CD14-positive monocyte (primary cell): ENCODE results near the gene CD151. TPM values are rescaled to one million over a fixed set of nuclear protein-coding genes. Genes with fewer than 3 reads are reported as not detected.
A peak's percentile ranks its signal among the peaks of the same experiment; 100 is the strongest.

Experiments used
- DNase-seq, 3 donors: peaks; one replicate each; pipeline ENCODE4 v3.0.0-alpha.2; 2011 to 2022
- H2AFZ ChIP-seq: 2 replicates; pipeline ENCODE4 v1.6.0; 2012; ENCODE audit warnings: mild to moderate bottlenecking, low read depth, low read length, inconsistent platforms; ENCODE audit not compliant: insufficient read depth, poor library complexity, severe bottlenecking
- H3K27ac ChIP-seq, 2 donors: 1 replicate in 1 of 2; 2 replicates in 1 of 2; pipeline ENCODE4 v1.5.1; 2012 to 2013; ENCODE audit warnings: low read length in 2 of 2, control low read depth in 1 of 2, inconsistent platforms in 1 of 2, low read depth in 1 of 2, mild to moderate bottlenecking in 1 of 2
- H3K27me3 ChIP-seq, 2 donors: one replicate each; pipeline versions ENCODE4 v1.6.0 to v1.6.1; 2011 to 2013; ENCODE audit warnings: low read length in 2 of 2; ENCODE audit not compliant: control insufficient read depth in 2 of 2, insufficient read depth in 2 of 2
- H3K36me3 ChIP-seq, 2 donors: replicated peaks in 1 of 2; 1 replicate in 1 of 2; 2 replicates in 1 of 2; pipeline versions ENCODE4 v1.5.1 to v1.6.1; 2012 to 2013; ENCODE audit warnings: low read length in 2 of 2, control low read depth in 1 of 2, inconsistent platforms in 1 of 2, mild to moderate bottlenecking in 1 of 2; ENCODE audit not compliant: insufficient read depth in 2 of 2, control insufficient read depth in 1 of 2
- H3K4me1 ChIP-seq, 2 donors: 1 replicate in 1 of 2; 2 replicates in 1 of 2; pipeline versions ENCODE4 v1.5.1 to v1.6.1; 2012 to 2013; ENCODE audit warnings: low read length in 2 of 2, control low read depth in 1 of 2, inconsistent platforms in 1 of 2, mild to moderate bottlenecking in 1 of 2, moderate library complexity in 1 of 2; ENCODE audit not compliant: insufficient read depth in 2 of 2, control insufficient read depth in 1 of 2
- H3K4me2 ChIP-seq: replicated peaks from 2 replicates; pipeline ENCODE3; 2012; ENCODE audit warnings: low read length, moderate library complexity, mild to moderate bottlenecking; ENCODE audit not compliant: poor library complexity, severe bottlenecking; ENCODE audit errors: extremely low read depth
- H3K4me3 ChIP-seq, 3 experiments: fragments of 200-600 bp in 1 of 3; sonication (generic) in 1 of 3; replicated peaks in 1 of 3; 1 replicate in 2 of 3; 2 replicates in 1 of 3; pipeline ENCODE4 v1.5.1; 2011 to 2013; ENCODE audit warnings: low read length in 3 of 3, mild to moderate bottlenecking in 3 of 3, control low read depth in 2 of 3, low read depth in 2 of 3, inconsistent platforms in 1 of 3, moderate library complexity in 1 of 3
- H3K79me2 ChIP-seq: 2 replicates; pipeline ENCODE4 v1.6.0; 2012; ENCODE audit warnings: mild to moderate bottlenecking, control low read depth, inconsistent platforms, low read length, moderate library complexity; ENCODE audit not compliant: insufficient read depth
- H3K9ac ChIP-seq: 2 replicates; pipeline ENCODE4 v1.6.0; 2017; ENCODE audit warnings: low read length, mild to moderate bottlenecking; ENCODE audit not compliant: insufficient read depth, poor library complexity, severe bottlenecking
- H3K9me3 ChIP-seq, 2 donors: replicated peaks in 1 of 2; 1 replicate in 1 of 2; 2 replicates in 1 of 2; pipeline versions ENCODE4 v1.5.1 to v1.6.1; 2012 to 2013; ENCODE audit warnings: low read length in 2 of 2, control low read depth in 1 of 2; ENCODE audit not compliant: control insufficient read depth in 1 of 2, insufficient read depth in 1 of 2
- H4K20me1 ChIP-seq: 2 replicates; pipeline ENCODE4 v1.6.0; 2012; ENCODE audit warnings: mild to moderate bottlenecking, low read length, control low read depth, moderate library complexity; ENCODE audit not compliant: insufficient read depth
- H3K27ac Mint-ChIP-seq, 7 donors: one replicate each; pipeline ENCODE4 v1.8.0; 2020; ENCODE audit warnings: mild to moderate bottlenecking in 7 of 7, mixed read lengths in 7 of 7, moderate library complexity in 6 of 7, inconsistent platforms in 2 of 7
- H3K27me3 Mint-ChIP-seq, 3 donors: one replicate each; pipeline ENCODE4 v1.8.0; 2021 to 2022; ENCODE audit warnings: low read depth in 3 of 3, mild to moderate bottlenecking in 3 of 3, mixed read lengths in 3 of 3, moderate library complexity in 3 of 3, inconsistent platforms in 1 of 3
- H3K36me3 Mint-ChIP-seq, 2 donors: one replicate each; pipeline ENCODE4 v1.8.0; 2020; ENCODE audit warnings: mixed read lengths in 2 of 2, inconsistent platforms in 1 of 2, mild to moderate bottlenecking in 1 of 2
- H3K4me1 Mint-ChIP-seq: one replicate; pipeline ENCODE4 v1.8.0; 2020; ENCODE audit warnings: mild to moderate bottlenecking, mixed read lengths
- H3K4me3 Mint-ChIP-seq, 2 donors: one replicate each; pipeline ENCODE4 v1.8.0; 2020; ENCODE audit warnings: mild to moderate bottlenecking in 2 of 2, mixed read lengths in 2 of 2, moderate library complexity in 1 of 2
- H3K9me3 Mint-ChIP-seq, 7 donors: one replicate each; pipeline ENCODE4 v1.8.0; 2020 to 2022; ENCODE audit warnings: mixed read lengths in 7 of 7, mild to moderate bottlenecking in 6 of 7, moderate library complexity in 6 of 7, inconsistent platforms in 2 of 7
- CTCF ChIP-seq: fragments of 200-600 bp; IDR thresholded peaks from one replicate; pipeline ENCODE4 v1.8.0; 2022; ENCODE audit warnings: antibody characterized with exemption, mild to moderate bottlenecking
- WGBS: methylation state at CpG from one replicate; pipeline ENCODE4 v1.1.5; 2013; ENCODE audit warnings: missing lambda C conversion rate; ENCODE audit not compliant: insufficient coverage; 5-methylcytosine and 5-hydroxymethylcytosine counted together
- intact Hi-C, 2 donors: fragments of 100-400 bp; cut with micrococcal nuclease; formaldehyde crosslinking; loops; one replicate each; pipeline versions ENCODE4 v1.15.0 to v1.15.1; 2023
- polyA plus RNA-seq, 3 donors: library from polyadenylated mRNA; depleted of rRNA in 1 of 3; unstranded in 2 of 3; stranded (reverse) in 1 of 3; fragments of 300-500 nt in 2 of 3; fragments of >200 nt in 1 of 3; fragmentation: Illumina TruSeq in 2 of 3; gene quantifications; 1 replicate in 2 of 3; 2 replicates in 1 of 3; pipeline ENCODE4 v1.2.3, GENCODE V29; 2012 to 2021

Gene CD151
- polyA plus RNA-seq, 3 donors: 18.1 to 200 (median 57.4) TPM

- Histone ChIP-seq H3K4me2 (no peak within 1 kb of the TSS), H2AFZ (no peak within 1 kb of the TSS), H3K4me1 (no peaks in the 10 kb centered on the region), H3K79me2 (no peaks in the 10 kb centered on the region), H3K9ac (no peak within 1 kb of the TSS), H3K4me3 (no peak within 1 kb of the TSS), H3K36me3 (peaks cover 5 to 9% of the 10 kb centered on the region in 2 donors), H4K20me1 (peaks cover 12% of the 10 kb centered on the region), H3K27me3 (peaks cover 4 to 28% of the 10 kb centered on the region in 2 donors), H3K9me3 (no peaks in the 10 kb centered on the region), H3K27ac (no peak within 1 kb of the TSS)
- peak within 1 kb of the TSS; percentile 37 to 46 for H3K4me3 Mint-ChIP-seq
- H3K27me3 Mint-ChIP-seq: peaks cover 15 to 37% (median 20%) of the 10 kb centered on the region in 3 donors
- peaks cover 0 to 2% (median 0%) of the 10 kb centered on the region in 7 donors for H3K9me3 Mint-ChIP-seq
- H3K36me3 Mint-ChIP-seq: peaks cover 17 to 20% of the 10 kb centered on the region in 2 donors
- DNase-seq: no peak
- no peaks in the 10 kb centered on the region for H3K4me1 Mint-ChIP-seq
- intact Hi-C loops: no loop called here
- 3% methylated on average over 22 of the region's 44 CpGs for WGBS
- TF ChIP-seq CTCF: no peak
- no peak within 1 kb of the TSS for H3K27ac Mint-ChIP-seq
Measured at GRCh38 chr11:789943-790342, 42.8 kb upstream of the CD151 start, which contains the start of gene CEND1. CEND1 (minus strand) TSS chr11:790090; CDS start chr11:788576, 1,514 bp downstream.

- TF ChIP-seq CTCF: no peak
- H3K79me2 ChIP-seq: peaks cover 8% of the 10 kb centered on the region
- no peak overlapping the region for H3K27ac ChIP-seq
- H3K4me1 ChIP-seq: peaks cover 9% of the 10 kb centered on the region in 2 donors
- H3K9me3 ChIP-seq: no peaks in the 10 kb centered on the region
- Mint-ChIP-seq H3K4me1 (peaks cover 3% of the 10 kb centered on the region), H3K27me3 (peaks cover 15 to 36% (median 20%) of the 10 kb centered on the region in 3 donors), H3K27ac (no peak overlapping the region), H3K36me3 (peaks cover 16 to 17% of the 10 kb centered on the region in 2 donors), H3K4me3 (peak overlapping the region in 1 of 2 donors; percentile 37), H3K9me3 (peaks cover 0 to 2% (median 0%) of the 10 kb centered on the region in 7 donors)
- no peak overlapping the region for H3K4me3 ChIP-seq
- H2AFZ ChIP-seq: no peak overlapping the region
- H3K4me2 ChIP-seq: no peak overlapping the region
- intact Hi-C loops: no loop called here
- no peak for DNase-seq
- peaks cover 5 to 9% of the 10 kb centered on the region in 2 donors for H3K36me3 ChIP-seq
- no peak overlapping the region for H3K9ac ChIP-seq
- WGBS: 87% methylated on average over 18 of the region's 18 CpGs
- peaks cover 4 to 28% of the 10 kb centered on the region in 2 donors for H3K27me3 ChIP-seq
- peaks cover 12% of the 10 kb centered on the region for H4K20me1 ChIP-seq
Measured at GRCh38 chr11:790721-791564, 41.8 kb upstream of the CD151 start.
